IPS-20b (cell line): ENCODE data around the gene DQX1.

Experiments used
- H3K27ac ChIP-seq: one replicate; pipeline ENCODE4 v1.5.1; 2013; ENCODE audit warnings: low read length
- H3K27me3 ChIP-seq: 2 replicates; pipeline ENCODE4 v1.6.1; 2013; ENCODE audit warnings: mild to moderate bottlenecking, low read length, inconsistent platforms; ENCODE audit not compliant: insufficient read depth
- H3K36me3 ChIP-seq: 2 replicates; pipeline ENCODE4 v1.6.1; 2013; ENCODE audit warnings: low read depth, mild to moderate bottlenecking, inconsistent platforms, low read length, moderate library complexity; ENCODE audit not compliant: insufficient read depth
- H3K4me1 ChIP-seq: 2 replicates; pipeline ENCODE4 v1.6.1; 2013; ENCODE audit warnings: mild to moderate bottlenecking, control low read depth, inconsistent platforms, low read length, moderate library complexity; ENCODE audit not compliant: insufficient read depth
- H3K4me3 ChIP-seq: 2 replicates; pipeline ENCODE4 v1.5.1; 2013; ENCODE audit warnings: mild to moderate bottlenecking, low read length, inconsistent platforms
- H3K9ac ChIP-seq: 2 replicates; pipeline ENCODE4 v1.6.1; 2013; ENCODE audit warnings: low read depth, mild to moderate bottlenecking, inconsistent platforms, low read length, moderate library complexity
- H3K9me3 ChIP-seq: 2 replicates; pipeline ENCODE4 v1.6.1; 2013; ENCODE audit warnings: mild to moderate bottlenecking, low read depth, low read length, inconsistent platforms; ENCODE audit not compliant: insufficient read depth

Gene DQX1

DNA sequence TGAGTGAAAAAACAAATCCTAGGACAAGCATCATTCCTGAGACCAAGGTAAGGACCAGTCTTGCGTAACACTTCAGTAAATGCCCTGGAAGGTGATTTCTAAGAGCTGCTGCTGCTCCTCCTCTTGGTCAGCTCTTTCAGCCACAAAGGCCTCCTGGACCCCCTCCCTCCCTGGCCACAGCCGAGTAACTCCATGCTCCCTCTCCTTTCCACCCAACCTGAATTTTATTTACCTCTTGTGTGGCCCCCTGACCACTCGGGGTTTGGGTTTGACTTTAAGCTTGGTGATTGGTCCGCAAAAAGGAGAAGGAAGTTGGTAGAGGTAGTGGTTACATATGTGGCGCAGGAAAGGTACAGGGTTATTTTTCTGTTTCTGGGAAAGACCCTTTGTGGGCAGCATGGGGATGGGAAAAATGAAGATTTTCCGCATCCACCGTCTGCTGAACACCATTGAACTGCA is 12.9 kb upstream of the DQX1 start:
- Histone ChIP-seq H3K9ac (no peak overlapping the region), H3K4me1 (no peaks in the 10 kb centered on the region), H3K36me3 (peaks cover 7% of the 10 kb centered on the region; the same call in 1 of the 2 replicates), H3K4me3 (no peak overlapping the region), H3K27ac (no peak overlapping the region), H3K27me3 (no peaks in the 10 kb centered on the region), H3K9me3 (no peaks in the 10 kb centered on the region)

GRCh38 chr2:74537140-74537539 is 11.1 kb upstream of the DQX1 start:
- no peak overlapping the region for H3K4me3 ChIP-seq
- H3K27me3 ChIP-seq: no peaks in the 10 kb centered on the region
- H3K27ac ChIP-seq: no peak overlapping the region
- no peaks in the 10 kb centered on the region for H3K9me3 ChIP-seq
- H3K36me3 ChIP-seq: peaks cover 25% of the 10 kb centered on the region
- H3K4me1 ChIP-seq: no peaks in the 10 kb centered on the region
- no peak overlapping the region for H3K9ac ChIP-seq

- no peaks in the 10 kb centered on the region for H3K4me1 ChIP-seq
- no peak overlapping the region for H3K9ac ChIP-seq
- no peak overlapping the region for H3K4me3 ChIP-seq
- no peak overlapping the region for H3K27ac ChIP-seq
- no peaks in the 10 kb centered on the region for H3K27me3 ChIP-seq
- H3K9me3 ChIP-seq: no peaks in the 10 kb centered on the region
- peaks cover 33% of the 10 kb centered on the region for H3K36me3 ChIP-seq
These were observed 10.3 kb upstream of the DQX1 start for GRCh38 chr2:74536166-74536950.

- H3K27me3 ChIP-seq: peaks cover 4% of the 10 kb centered on the region; the same call in 1 of the 2 replicates
- H3K36me3 ChIP-seq: peaks cover 35% of the 10 kb centered on the region
- H3K9me3 ChIP-seq: no peaks in the 10 kb centered on the region
- no peak overlapping the region for H3K27ac ChIP-seq
- H3K9ac ChIP-seq: no peak overlapping the region
- H3K4me1 ChIP-seq: no peaks in the 10 kb centered on the region
- H3K4me3 ChIP-seq: no peak overlapping the region
These were observed 9.5 kb upstream of the DQX1 start for GRCh38 chr2:74535440-74535965.

- Histone ChIP-seq H3K27me3 (peaks cover 6% of the 10 kb centered on the region; the same call in 1 of the 2 replicates), H3K9me3 (no peaks in the 10 kb centered on the region), H3K36me3 (peaks cover 35% of the 10 kb centered on the region), H3K4me3 (no peak overlapping the region), H3K27ac (no peak overlapping the region), H3K4me1 (no peaks in the 10 kb centered on the region), H3K9ac (no peak overlapping the region)
These were observed 8.4 kb upstream of the DQX1 start for GRCh38 chr2:74534411-74534810.

DNA sequence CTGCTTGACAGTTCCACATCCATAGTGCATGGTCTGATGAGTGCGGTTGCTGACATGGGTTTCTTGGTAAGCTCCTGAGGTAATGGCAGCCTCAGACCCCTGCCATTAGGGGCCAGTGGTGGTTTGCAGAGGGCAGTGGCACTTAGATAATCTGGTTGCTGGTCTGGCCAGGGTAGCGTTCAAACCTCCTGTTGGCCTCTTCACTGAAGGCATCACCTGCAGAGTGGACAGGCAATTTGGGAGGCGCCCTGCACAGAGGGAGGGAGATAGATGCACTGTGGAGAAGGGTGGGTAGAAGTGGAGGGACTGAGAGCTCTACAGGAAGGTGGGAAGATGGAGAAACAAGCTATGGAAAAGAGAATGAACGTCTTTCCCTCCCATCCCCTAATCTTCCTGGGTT is 7.4 kb upstream of the DQX1 start:
- H3K9ac ChIP-seq: no peak overlapping the region
- H3K27ac ChIP-seq: no peak overlapping the region
- H3K27me3 ChIP-seq: peaks cover 6% of the 10 kb centered on the region; the same call in 1 of the 2 replicates
- H3K36me3 ChIP-seq: peaks cover 35% of the 10 kb centered on the region
- H3K9me3 ChIP-seq: no peaks in the 10 kb centered on the region
- H3K4me3 ChIP-seq: no peak overlapping the region
- H3K4me1 ChIP-seq: no peaks in the 10 kb centered on the region

- Histone ChIP-seq H3K4me3 (no peak overlapping the region), H3K9me3 (no peaks in the 10 kb centered on the region), H3K27me3 (peaks cover 6% of the 10 kb centered on the region; the same call in 1 of the 2 replicates), H3K4me1 (no peaks in the 10 kb centered on the region), H3K9ac (no peak overlapping the region), H3K27ac (no peak overlapping the region), H3K36me3 (peaks cover 46% of the 10 kb centered on the region)
These were observed 6.2 kb upstream of the DQX1 start for GRCh38 chr2:74532222-74532621.

GRCh38 chr2:74531666-74532065 is 5.6 kb upstream of the DQX1 start:
- H3K9me3 ChIP-seq: no peaks in the 10 kb centered on the region
- H3K4me3 ChIP-seq: no peak overlapping the region
- peaks cover 52% of the 10 kb centered on the region for H3K36me3 ChIP-seq
- H3K27ac ChIP-seq: no peak overlapping the region
- peaks cover 6% of the 10 kb centered on the region; the same call in 1 of the 2 replicates for H3K27me3 ChIP-seq
- H3K9ac ChIP-seq: no peak overlapping the region
- no peaks in the 10 kb centered on the region for H3K4me1 ChIP-seq

DNA sequence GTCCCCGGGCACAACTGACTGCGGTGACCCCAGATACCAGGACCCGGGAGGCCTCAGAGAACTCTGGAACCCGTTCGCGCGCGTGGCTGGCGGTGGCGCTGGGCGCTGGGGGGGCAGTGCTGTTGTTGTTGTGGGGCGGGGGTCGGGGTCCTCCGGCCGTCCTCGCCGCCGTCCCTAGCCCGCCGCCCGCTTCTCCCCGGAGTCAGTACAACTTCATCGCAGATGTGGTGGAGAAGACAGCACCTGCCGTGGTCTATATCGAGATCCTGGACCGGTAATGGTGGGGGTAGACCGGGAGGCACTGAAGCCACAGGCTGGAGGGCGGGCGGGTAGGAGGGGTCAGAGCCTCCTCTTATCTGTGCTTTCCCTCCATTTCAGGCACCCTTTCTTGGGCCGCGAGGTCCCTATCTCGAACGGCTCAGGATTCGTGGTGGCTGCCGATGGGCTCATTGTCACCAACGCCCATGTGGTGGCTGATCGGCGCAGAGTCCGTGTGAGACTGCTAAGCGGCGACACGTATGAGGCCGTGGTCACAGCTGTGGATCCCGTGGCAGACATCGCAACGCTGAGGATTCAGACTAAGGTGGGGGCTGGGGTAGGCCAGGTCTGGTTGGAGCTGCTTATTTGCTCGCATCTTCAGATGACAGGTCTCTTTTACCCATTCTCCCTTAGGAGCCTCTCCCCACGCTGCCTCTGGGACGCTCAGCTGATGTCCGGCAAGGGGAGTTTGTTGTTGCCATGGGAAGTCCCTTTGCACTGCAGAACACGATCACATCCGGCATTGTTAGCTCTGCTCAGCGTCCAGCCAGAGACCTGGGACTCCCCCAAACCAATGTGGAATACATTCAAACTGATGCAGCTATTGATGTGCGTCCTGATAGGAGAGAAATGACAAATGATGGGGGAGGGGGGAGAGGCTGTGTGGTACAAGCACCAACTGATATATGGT is 4.5 kb upstream of the DQX1 start:
- H3K9me3 ChIP-seq: no peaks in the 10 kb centered on the region
- H3K27me3 ChIP-seq: peaks cover 6% of the 10 kb centered on the region; the same call in 1 of the 2 replicates
- H3K9ac ChIP-seq: peak overlapping the region; percentile 75; the same call in 1 of the 2 replicates
- H3K4me3 ChIP-seq: peak overlapping the region; percentile 99
- H3K36me3 ChIP-seq: peaks cover 61% of the 10 kb centered on the region
- H3K4me1 ChIP-seq: no peaks in the 10 kb centered on the region
- H3K27ac ChIP-seq: no peak overlapping the region

DNA sequence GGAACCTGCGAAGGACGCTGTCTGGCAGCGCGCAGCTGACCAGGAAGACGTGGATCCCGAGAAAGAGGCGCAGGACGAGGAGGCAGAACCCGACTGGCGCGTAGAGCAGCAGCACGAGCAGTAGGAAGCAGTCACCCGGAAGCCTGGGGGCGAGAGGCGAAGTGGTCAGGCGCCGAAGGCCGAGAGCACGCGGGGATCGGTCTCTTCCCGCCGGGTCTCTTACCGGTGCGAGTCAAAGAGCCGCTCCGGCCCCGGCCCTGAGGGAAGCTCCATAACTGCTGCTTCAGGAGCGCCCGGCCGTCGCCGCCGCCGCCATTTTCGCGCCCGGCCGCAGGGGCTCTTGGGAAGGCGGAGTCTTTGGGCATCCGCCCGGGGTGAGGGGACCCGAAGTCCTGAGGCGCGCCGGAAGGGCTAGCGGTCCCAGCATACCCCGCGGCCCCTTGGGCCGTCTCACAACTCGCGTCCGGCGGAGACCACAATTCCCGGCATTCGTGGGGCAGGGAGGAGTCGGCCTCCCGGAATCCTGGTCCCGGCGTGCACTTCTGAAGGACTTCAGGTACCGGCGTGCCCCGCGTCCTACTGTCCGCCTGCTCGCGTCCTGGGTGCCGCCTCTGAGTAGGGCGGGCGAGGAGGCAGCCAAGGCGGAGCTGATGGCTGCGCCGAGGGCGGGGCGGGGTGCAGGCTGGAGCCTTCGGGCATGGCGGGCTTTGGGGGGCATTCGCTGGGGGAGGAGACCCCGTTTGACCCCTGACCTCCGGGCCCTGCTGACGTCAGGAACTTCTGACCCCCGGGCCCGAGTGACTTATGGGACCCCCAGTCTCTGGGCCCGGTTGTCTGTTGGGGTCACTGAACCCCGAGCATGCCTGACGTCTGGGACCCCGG is 3.6 kb upstream of the DQX1 start, which contains the start of the genes AUP1 and HTRA2:
TSS of gene AUP1 (minus strand) at position 350 of the 882 bp plus-strand sequence. CDS start at position 273, 77 bp downstream.
TSS of gene HTRA2 (plus strand) at position 577 of the 882 bp plus-strand sequence. CDS start at position 651, 74 bp downstream.
- Histone ChIP-seq H3K9me3 (no peaks in the 10 kb centered on the region), H3K27ac (peak within 1 kb of the TSS; percentile 53), H3K4me3 (peak within 1 kb of the TSS; percentile 99), H3K36me3 (peaks cover 61% of the 10 kb centered on the region), H3K27me3 (peaks cover 6% of the 10 kb centered on the region; the same call in 1 of the 2 replicates), H3K4me1 (no peaks in the 10 kb centered on the region), H3K9ac (peak within 1 kb of the TSS; percentile 97)
